ENCODE measurements around the gene EML1.

The EML1 gene

GRCh38 chr14:99874306-99874705, 81.1 kb downstream of the EML1 start:
- DNase-seq = no peak

- DNase-seq = peak; percentile 11
Measured at GRCh38 chr14:99875421-99875820, 82.2 kb downstream of the EML1 start.

GRCh38 chr14:99875836-99876235, 82.6 kb downstream of the EML1 start:
- DNase-seq = no peak

- no peak for DNase-seq
Measured at GRCh38 chr14:99876406-99876805, 83.2 kb downstream of the EML1 start.

GRCh38 chr14:99878563-99878962, 85.3 kb downstream of the EML1 start:
- no peak for DNase-seq

- DNase-seq = peak; percentile 77
Measured at GRCh38 chr14:99879401-99880295, 86.4 kb downstream of the EML1 start.

- peak; percentile 51 for DNase-seq
Measured at GRCh38 chr14:99880651-99881420, 87.6 kb downstream of the EML1 start.

GRCh38 chr14:99883866-99884650, 90.8 kb downstream of the EML1 start:
- DNase-seq = no peak

GRCh38 chr14:99884834-99885648, 91.8 kb downstream of the EML1 start:
- peak; percentile 73 for DNase-seq

- DNase-seq = no peak
Measured at GRCh38 chr14:99885649-99885958, 92.4 kb downstream of the EML1 start.

- DNase-seq = no peak
Measured at GRCh38 chr14:99887407-99887806, 94.2 kb downstream of the EML1 start.

GRCh38 chr14:99888149-99888548, 94.9 kb downstream of the EML1 start:
- no peak for DNase-seq

GRCh38 chr14:99889268-99889667, 96.1 kb downstream of the EML1 start:
- no peak for DNase-seq

- no peak for DNase-seq
Measured at GRCh38 chr14:99891266-99891665, 98.1 kb downstream of the EML1 start.

GRCh38 chr14:99891900-99892299, 98.7 kb downstream of the EML1 start:
- DNase-seq = no peak

GRCh38 chr14:99892406-99892805, 99.2 kb downstream of the EML1 start:
- no peak for DNase-seq

- peak; percentile 70 for DNase-seq
Measured at GRCh38 chr14:99896361-99896760, 103.1 kb downstream of the EML1 start.

GRCh38 chr14:99899578-99900178, 106.5 kb downstream of the EML1 start:
- peak; percentile 26 for DNase-seq

- no peak for DNase-seq
Measured at GRCh38 chr14:99902925-99903324, 109.7 kb downstream of the EML1 start.

GRCh38 chr14:99904506-99904905, 111.3 kb downstream of the EML1 start:
- no peak for DNase-seq

- no peak for DNase-seq
Measured at GRCh38 chr14:99905121-99905520, 111.9 kb downstream of the EML1 start.

All from fibroblast of skin of scalp (primary cell).